Activated T-helper 2 cell treated with anti-CD3 and anti-CD28 coated beads, Interferon-gamma antibody, Interleukin-2, Interleukin-4, amounts not matched to agents 10 μg/mL and 5 μg/mL and 100 μg/mL, durations not matched to agents 14 hours and 24 hours and 36 hours (primary cell): ENCODE measurements around the gene FAM20C. TPM values are rescaled to one million over a fixed set of nuclear protein-coding genes. Genes with fewer than 3 reads are reported as not detected.
"Not testable (repeated sequence)": the region's sequence is repeated elsewhere in the genome, so short reads cannot be mapped to it uniquely, and the experiment has no call there.

Experiments used
- DNase-seq: peaks from one replicate; pipeline ENCODE4 v3.0.0; 2021; ENCODE audit warnings: low spot score
- H3K27ac Mint-ChIP-seq: one replicate; pipeline ENCODE4 v1.8.0; 2021; ENCODE audit warnings: mixed read lengths
- H3K27me3 Mint-ChIP-seq: one replicate; pipeline ENCODE4 v1.8.0; 2021; ENCODE audit warnings: low read depth, mixed read lengths
- H3K36me3 Mint-ChIP-seq: one replicate; pipeline ENCODE4 v1.8.0; 2021; ENCODE audit warnings: low read depth, mixed read lengths
- H3K4me1 Mint-ChIP-seq: one replicate; pipeline ENCODE4 v1.8.0; 2021; ENCODE audit warnings: low read depth, mixed read lengths
- H3K4me3 Mint-ChIP-seq: one replicate; pipeline ENCODE4 v1.8.0; 2021; ENCODE audit warnings: low read depth, mild to moderate bottlenecking, moderate library complexity, mixed read lengths
- H3K9me3 Mint-ChIP-seq: one replicate; pipeline ENCODE4 v1.8.0; 2021; ENCODE audit warnings: mixed read lengths
- intact Hi-C: fragments of 100-400 bp; cut with micrococcal nuclease; formaldehyde crosslinking; loops from one replicate; pipeline ENCODE4 v1.15.1; 2023
- total RNA-seq: library from RNA; stranded (reverse); gene quantifications from 2 replicates; pipeline ENCODE4 v1.2.3, GENCODE V29; 2022

The FAM20C gene
- total RNA-seq, 1 donor from 2014 or later: 1.3 TPM

DNA sequence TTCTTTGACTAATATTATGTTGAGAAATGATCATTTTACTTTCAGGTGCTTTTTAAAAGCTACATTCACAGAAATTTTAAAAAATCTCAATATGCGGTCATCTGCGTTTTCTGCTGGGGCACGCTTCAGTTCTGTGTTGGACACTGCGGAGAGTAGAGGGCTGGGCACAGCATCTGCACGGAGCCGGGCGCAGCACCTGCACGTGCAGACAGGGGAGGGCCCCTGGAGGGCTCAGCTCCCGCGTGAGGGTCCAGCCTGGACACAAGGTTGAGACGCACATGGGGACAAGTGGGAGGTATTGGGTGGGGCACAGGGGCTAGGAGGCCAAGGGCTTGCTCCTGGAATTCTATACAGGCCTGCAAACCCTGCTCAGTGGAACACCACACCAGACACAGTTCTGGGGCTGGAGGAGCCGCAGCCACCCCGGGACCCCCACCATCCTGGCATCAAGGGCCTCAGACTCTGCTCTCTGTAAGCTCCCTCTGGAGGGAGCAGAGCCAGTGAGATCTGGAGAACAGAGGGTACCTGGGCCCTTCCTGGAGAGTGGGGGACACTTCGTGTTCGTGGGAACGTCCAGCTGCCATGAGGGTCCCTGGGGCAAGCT, 20.4 kb upstream of the FAM20C start:
- no peak for DNase-seq
- Mint-ChIP-seq H3K36me3 (no peaks in the 10 kb centered on the region), H3K9me3 (no peaks in the 10 kb centered on the region), H3K27me3 (no peaks in the 10 kb centered on the region), H3K4me1 (no peaks in the 10 kb centered on the region), H3K4me3 (no peak overlapping the region), H3K27ac (no peak overlapping the region)
- intact Hi-C loops: no loop called here

DNA sequence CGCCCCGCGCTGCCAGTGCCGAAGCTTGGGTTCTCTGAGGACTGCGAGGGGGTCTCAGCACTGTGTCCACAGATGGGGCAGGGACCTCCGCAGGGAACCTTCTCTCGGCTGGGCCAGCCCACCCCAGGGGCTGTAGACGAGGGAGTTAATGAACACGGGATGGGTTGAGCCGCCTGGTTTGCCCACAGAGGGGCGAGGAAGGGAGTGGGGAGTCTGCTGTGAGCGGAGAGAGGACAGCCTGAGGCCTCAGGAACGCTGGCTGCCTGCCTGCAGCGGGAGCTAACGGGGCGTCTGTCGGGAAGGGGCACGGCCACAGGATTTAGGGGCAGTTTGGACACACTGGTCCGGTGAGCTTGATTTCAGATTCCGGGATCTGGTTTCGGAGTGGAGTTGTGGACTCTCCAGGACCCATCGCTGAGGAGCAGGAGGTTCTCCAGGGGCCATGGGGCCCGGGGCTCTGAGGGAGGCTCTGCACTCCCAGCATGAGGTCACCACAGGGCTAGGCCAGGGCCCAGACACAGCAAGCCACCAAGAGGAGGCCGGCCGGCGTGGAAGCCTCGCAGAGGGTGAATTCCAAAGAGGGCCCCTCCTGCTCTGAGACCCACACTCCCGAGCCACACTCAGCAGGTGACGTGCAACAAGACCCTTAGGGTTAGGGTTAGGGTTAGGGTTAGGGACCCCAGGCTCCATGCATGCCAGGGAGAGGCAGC, 19.0 kb upstream of the FAM20C start:
- no peaks in the 10 kb centered on the region for H3K4me1 Mint-ChIP-seq
- intact Hi-C loops: no loop called here
- no peak overlapping the region for H3K4me3 Mint-ChIP-seq
- H3K27me3 Mint-ChIP-seq: no peaks in the 10 kb centered on the region
- H3K9me3 Mint-ChIP-seq: no peaks in the 10 kb centered on the region
- H3K36me3 Mint-ChIP-seq: no peaks in the 10 kb centered on the region
- DNase-seq: no peak
- no peak overlapping the region for H3K27ac Mint-ChIP-seq

DNA sequence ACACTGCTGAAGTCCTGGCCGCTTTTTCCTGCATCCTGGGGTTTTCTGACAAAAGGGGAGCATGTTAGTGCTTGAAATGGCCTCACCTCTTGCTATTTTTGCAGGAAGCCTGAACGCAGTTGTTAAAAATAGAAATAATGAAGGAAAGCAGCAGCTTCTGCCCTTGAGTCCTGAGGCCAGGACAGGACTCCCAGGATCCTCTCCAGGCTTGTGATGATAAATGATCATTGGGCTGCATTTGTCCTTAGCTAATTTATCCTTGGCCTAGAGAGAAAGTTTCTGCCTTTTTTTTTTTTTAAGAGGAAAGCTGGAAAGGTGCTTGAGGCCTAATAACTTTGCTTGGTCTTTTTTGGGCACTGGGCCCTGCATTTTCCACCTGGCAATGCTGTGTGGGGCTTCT, 17.7 kb upstream of the FAM20C start:
- H3K27ac Mint-ChIP-seq: no peak overlapping the region
- intact Hi-C loops: no loop called here
- H3K36me3 Mint-ChIP-seq: no peaks in the 10 kb centered on the region
- H3K27me3 Mint-ChIP-seq: no peaks in the 10 kb centered on the region
- no peaks in the 10 kb centered on the region for H3K9me3 Mint-ChIP-seq
- DNase-seq: no peak
- H3K4me3 Mint-ChIP-seq: no peak overlapping the region
- H3K4me1 Mint-ChIP-seq: no peaks in the 10 kb centered on the region

DNA sequence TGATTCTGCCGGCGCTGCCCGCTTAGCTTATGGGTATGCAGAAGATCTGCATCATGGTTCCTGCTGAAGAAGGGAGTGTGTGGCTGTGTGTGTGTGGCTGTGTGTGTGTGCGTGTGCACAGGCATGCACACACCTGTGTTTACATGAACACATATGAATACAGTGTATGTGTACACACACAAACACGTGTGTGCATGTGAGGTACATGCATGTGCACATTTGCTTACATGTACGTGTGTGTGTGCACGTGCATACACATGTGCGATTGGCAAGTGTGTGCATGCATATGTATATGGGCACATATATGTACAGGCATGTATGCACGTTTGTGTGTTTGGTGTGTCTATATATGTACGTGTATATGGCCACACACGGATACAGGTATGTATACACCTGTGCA, 16.4 kb upstream of the FAM20C start:
- Mint-ChIP-seq H3K36me3 (no peaks in the 10 kb centered on the region), H3K27ac (no peak overlapping the region), H3K4me1 (no peaks in the 10 kb centered on the region), H3K4me3 (no peak overlapping the region), H3K9me3 (no peaks in the 10 kb centered on the region), H3K27me3 (no peaks in the 10 kb centered on the region)
- intact Hi-C loops: no loop called here
- DNase-seq: no peak

DNA sequence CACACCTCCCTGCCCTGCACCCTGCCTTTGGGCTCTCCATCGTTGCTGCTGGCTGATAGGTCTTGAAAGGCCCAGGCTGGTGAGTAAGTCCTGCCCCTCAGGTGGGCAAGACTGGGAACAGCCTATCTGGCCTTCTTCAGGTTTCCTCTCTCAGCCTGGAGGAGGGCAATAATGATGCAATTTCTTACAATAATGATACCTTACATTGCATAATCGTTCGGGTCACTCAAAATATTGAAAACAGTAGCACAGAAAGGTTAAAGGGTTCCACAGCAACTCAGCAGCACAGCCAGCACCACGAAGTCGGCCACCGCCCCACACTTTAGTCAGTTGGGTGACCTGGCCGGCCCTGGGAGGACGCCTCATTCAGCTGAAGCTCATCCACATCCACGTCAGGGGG, 16.0 kb upstream of the FAM20C start:
- no peak for DNase-seq
- intact Hi-C loops: no loop called here
- Mint-ChIP-seq H3K27me3 (no peaks in the 10 kb centered on the region), H3K36me3 (no peaks in the 10 kb centered on the region), H3K9me3 (no peaks in the 10 kb centered on the region), H3K4me1 (no peaks in the 10 kb centered on the region), H3K27ac (no peak overlapping the region), H3K4me3 (no peak overlapping the region)

DNA sequence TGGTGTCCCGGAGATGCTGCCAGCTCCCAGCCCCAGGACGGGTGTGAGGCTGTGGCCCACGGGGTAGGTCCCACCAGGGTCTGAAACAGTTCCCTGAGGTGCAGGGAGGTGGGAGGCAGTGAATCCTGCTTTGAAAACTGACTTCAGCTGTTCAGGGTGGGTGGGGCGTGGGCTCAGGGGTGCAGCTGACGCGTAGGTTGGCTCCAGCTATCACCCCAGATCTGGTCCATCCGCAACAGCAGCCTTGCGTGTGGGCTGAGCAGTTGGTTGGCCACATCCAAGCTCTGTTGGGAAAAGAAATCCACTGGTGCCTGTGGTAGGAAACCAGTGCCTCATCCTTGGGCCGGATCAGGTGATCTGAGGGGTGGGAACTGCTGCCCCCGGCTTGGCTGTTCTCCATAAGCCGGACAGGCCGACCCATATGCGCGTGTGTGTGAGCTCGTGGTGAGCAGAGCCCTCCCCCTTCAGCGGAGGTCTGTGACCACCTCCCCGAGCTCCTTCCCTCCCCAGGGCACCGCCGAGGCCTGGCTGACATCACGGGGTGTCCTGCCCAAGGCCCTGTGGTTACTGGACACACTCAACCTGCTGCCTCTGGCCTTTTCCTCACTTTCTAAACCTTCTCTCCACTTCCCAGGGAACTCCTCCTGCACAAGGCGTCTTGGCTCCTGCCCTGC, 15.4 kb upstream of the FAM20C start:
- Mint-ChIP-seq H3K27ac (no peak overlapping the region), H3K4me3 (no peak overlapping the region), H3K36me3 (no peaks in the 10 kb centered on the region), H3K27me3 (no peaks in the 10 kb centered on the region), H3K9me3 (no peaks in the 10 kb centered on the region), H3K4me1 (no peaks in the 10 kb centered on the region)
- intact Hi-C loops: no loop called here
- DNase-seq: no peak

DNA sequence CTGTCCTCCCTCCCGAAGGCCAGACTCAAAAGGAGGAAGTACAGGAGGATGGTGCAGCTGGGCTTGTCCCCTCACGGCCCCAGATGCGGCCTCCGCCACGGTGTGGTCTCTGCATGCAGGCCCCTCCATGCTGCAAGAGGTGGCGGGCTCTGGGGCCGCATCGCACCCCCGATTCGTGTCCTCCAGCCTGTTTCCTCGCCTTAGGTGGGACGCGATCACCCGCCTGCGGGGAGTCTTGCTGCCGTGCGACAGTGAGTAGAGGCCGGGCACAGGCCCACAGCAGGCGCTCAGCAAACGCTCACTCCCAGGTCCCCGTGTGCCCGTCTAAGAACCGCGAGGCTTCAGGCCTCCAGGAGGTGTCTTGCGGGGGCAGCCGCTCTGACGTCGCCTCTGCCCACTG, 13.9 kb upstream of the FAM20C start:
- Mint-ChIP-seq H3K36me3 (no peaks in the 10 kb centered on the region), H3K4me3 (no peak overlapping the region), H3K4me1 (no peaks in the 10 kb centered on the region), H3K27ac (no peak overlapping the region), H3K27me3 (no peaks in the 10 kb centered on the region), H3K9me3 (no peaks in the 10 kb centered on the region)
- intact Hi-C loops: no loop called here
- no peak for DNase-seq

DNA sequence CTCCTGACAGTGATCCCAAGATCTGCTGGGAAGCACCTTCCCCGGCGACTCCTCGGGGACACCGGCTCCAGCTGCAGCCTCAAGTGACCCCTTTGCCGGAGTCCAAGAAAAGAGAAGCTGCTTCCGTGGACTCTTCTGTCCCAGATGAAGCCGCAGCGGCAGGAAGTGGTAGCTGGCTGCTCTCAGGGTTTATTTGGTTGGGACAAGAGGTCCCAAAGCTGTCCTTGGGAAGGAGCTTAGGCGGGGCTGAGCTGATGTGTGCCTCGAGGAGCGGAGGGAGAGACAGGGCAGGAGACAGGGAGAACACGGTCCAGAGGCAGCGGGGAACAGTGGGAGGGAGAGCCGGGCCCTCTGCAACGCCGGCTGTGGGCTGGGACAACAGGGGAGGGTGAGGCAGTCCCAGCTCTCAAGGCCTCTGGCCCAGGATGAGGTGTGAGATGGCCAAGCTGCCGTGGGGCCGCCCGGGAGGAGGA, 13.1 kb upstream of the FAM20C start:
- H3K27me3 Mint-ChIP-seq: no peaks in the 10 kb centered on the region
- H3K9me3 Mint-ChIP-seq: no peaks in the 10 kb centered on the region
- DNase-seq: no peak
- intact Hi-C loops: no loop called here
- no peak overlapping the region for H3K4me3 Mint-ChIP-seq
- H3K27ac Mint-ChIP-seq: no peak overlapping the region
- H3K4me1 Mint-ChIP-seq: no peaks in the 10 kb centered on the region
- no peaks in the 10 kb centered on the region for H3K36me3 Mint-ChIP-seq

DNA sequence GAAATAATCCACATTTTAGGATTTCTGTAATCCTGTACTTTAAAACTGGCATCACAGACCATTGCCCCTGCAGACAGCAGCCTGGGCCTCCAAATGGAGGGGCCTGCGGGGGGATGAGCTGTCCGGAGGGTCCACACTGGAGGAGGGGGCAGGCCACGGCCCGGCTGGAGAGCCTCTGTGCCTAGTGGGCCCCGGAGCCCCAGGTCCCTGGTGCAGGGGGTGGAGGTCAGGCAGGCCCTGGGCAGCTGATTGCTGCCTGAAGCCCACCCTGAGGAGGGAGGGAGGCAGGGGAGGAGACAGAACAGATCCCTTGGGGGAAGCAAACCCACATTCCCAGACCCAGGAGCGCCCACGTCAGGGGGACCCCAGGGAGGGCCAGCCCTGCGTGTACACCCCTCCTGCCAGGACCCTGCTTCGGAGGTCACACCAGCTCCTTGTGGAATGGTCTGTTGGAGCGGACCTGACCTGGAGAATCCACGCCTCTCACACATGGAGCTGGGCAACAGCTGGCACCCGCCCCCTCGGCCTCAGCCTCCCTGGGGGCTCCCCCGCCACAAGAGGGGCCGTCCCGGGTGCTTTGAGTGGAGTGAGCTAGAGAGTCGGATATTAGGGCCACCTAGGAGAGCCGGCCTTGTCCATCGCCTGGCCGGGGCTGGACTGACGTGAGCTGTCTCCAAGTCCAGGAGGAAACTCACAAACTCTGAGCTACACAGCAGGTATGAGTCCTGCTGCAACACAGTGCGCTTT, 12.2 kb upstream of the FAM20C start:
- Mint-ChIP-seq H3K9me3 (no peaks in the 10 kb centered on the region), H3K4me1 (no peaks in the 10 kb centered on the region), H3K27ac (no peak overlapping the region), H3K4me3 (no peak overlapping the region), H3K36me3 (no peaks in the 10 kb centered on the region), H3K27me3 (no peaks in the 10 kb centered on the region)
- DNase-seq: no peak
- intact Hi-C loops: no loop called here

DNA sequence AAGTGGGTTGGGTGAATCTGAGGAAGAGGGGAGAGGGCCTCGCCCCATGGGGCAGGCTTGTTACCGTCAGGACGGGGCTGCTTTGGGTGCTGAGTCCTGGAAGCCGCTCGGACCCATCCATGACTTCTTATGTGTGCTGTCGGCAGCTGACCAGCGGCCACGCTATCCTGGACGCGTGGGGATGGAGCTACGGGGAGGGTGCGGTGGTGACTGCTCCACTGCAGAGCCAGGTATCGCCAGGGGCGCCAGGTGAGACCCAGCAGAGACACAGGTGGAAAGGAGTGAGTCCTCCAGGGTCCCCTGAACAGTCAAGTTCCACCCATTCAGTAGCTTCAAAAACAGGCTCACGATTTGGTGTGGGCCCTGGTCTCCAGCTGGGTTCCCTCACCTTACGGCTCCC, 10.6 kb upstream of the FAM20C start:
- H3K27ac Mint-ChIP-seq: no peak overlapping the region
- H3K4me3 Mint-ChIP-seq: no peak overlapping the region
- H3K36me3 Mint-ChIP-seq: no peaks in the 10 kb centered on the region
- H3K4me1 Mint-ChIP-seq: no peaks in the 10 kb centered on the region
- DNase-seq: no peak
- intact Hi-C loops: no loop called here
- no peaks in the 10 kb centered on the region for H3K9me3 Mint-ChIP-seq
- H3K27me3 Mint-ChIP-seq: no peaks in the 10 kb centered on the region

DNA sequence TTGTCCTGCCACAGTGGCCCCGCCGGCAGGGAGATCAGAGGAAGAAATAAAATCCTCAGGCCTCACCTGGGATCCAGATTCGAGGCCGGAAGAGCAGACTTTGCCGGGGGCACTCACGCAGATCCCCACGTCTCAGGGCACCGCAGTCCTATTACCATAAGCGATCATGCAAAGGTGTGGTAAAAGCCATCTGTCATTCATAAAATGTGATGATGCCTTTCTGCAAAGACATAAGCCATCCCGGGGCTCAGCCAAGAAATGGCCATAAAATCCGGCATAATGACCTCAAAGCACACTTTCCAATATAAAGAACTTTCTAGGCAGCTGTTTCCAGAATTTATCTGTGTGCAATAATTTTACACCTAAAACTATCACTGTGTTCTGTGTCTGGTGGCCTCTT, 9.9 kb upstream of the FAM20C start:
- intact Hi-C loops, H3K4me1 Mint-ChIP-seq, H3K4me3 Mint-ChIP-seq: not testable (repeated sequence)

DNA sequence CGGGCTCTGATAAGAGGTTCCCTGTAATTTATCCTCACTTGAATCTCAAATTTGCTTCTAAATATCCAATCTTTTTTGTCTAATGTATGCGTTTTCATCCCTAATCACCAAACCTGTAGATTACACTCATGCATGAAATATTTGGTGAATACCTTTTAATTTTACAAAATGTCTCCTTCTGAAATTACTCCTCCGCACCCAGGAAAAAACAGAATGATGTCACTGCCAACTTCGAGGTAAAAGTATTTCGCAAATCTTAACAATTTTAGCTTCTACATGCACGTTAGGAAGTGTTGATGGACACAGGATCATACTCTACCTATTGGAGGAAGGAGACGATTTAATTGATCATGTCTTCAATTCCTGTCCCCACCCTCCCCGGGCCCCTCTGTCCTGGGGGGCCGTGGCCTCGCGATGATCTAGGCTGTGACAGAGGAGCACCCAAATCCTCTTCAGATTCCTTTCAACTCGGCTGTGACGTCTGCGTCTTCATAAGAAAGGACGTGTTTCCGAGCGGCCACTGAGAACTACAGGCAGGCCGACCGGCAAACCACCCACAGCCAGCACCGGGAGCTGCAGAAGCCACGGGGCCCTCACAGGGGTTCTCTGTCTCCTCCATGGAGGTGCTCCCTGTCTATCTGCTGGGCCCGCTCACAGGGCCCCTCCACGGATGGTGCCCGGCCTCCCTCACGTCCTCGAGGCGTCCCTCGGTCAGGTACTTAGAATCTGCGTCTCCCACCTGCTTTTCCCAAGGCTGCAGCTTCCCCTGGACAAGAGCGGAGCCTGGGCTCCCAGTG, 8.7 kb upstream of the FAM20C start:
- Mint-ChIP-seq H3K36me3 (no peaks in the 10 kb centered on the region), H3K27ac (no peak overlapping the region), H3K9me3 (no peaks in the 10 kb centered on the region), H3K27me3 (no peaks in the 10 kb centered on the region), H3K4me1 (no peaks in the 10 kb centered on the region), H3K4me3 (no peak overlapping the region)
- intact Hi-C loops: no loop called here
- DNase-seq: no peak

More for the DNA sequence above, 9.9 kb upstream of the FAM20C start:
- not testable (repeated sequence) for H3K9me3 Mint-ChIP-seq, H3K27me3 Mint-ChIP-seq, H3K27ac Mint-ChIP-seq, H3K36me3 Mint-ChIP-seq, DNase-seq
